Measurements from ENCODE around the gene IFT80. TPM values are rescaled to one million over a fixed set of nuclear protein-coding genes. Genes with fewer than 3 reads are reported as not detected.

IFT80 gene
- total RNA-seq, 1 experiment from 2014 or later, result 26.9 TPM

DNA sequence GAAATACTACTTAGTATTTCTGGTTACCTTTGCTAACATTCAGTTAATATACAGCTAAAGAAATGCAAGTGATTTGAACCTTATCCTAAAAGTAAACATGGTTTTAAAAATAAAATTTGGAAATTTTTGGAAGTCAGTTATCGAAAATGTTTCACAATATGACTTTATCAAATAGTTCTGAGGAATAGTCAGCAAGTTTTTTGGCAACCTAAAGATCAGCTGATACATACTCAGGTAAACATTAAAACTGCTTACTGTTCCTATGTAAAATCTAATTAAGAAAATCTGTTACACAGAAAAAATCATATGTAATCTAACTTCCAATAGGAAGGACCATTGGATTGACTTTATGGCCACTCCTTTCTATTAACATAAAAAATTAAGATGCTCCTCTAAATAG, 24.1 kb downstream of the IFT80 start (continued):
- TF ChIP-seq ATF6 (CRISPR knock-in tag; IDR thresholded peaks at IDR 0.05) (no peak), ZNF232 (CRISPR knock-in tag; IDR thresholded peaks at IDR 0.05) (no peak), OVOL2 (CRISPR knock-in tag; IDR thresholded peaks at IDR 0.05; ENCODE audit: borderline replicate concordance) (no peak), ZNF281 (CRISPR knock-in tag; IDR thresholded peaks at IDR 0.05) (no peak)
- TF ChIP-seq, protein P1, sequence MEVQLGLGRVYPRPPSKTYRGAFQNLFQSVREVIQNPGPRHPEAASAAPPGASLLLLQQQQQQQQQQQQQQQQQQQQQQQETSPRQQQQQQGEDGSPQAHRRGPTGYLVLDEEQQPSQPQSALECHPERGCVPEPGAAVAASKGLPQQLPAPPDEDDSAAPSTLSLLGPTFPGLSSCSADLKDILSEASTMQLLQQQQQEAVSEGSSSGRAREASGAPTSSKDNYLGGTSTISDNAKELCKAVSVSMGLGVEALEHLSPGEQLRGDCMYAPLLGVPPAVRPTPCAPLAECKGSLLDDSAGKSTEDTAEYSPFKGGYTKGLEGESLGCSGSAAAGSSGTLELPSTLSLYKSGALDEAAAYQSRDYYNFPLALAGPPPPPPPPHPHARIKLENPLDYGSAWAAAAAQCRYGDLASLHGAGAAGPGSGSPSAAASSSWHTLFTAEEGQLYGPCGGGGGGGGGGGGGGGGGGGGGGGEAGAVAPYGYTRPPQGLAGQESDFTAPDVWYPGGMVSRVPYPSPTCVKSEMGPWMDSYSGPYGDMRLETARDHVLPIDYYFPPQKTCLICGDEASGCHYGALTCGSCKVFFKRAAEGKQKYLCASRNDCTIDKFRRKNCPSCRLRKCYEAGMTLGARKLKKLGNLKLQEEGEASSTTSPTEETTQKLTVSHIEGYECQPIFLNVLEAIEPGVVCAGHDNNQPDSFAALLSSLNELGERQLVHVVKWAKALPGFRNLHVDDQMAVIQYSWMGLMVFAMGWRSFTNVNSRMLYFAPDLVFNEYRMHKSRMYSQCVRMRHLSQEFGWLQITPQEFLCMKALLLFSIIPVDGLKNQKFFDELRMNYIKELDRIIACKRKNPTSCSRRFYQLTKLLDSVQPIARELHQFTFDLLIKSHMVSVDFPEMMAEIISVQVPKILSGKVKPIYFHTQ (CRISPR knock-in tag; IDR thresholded peaks at IDR 0.05), result no peak
- TF ChIP-seq, protein P2, sequence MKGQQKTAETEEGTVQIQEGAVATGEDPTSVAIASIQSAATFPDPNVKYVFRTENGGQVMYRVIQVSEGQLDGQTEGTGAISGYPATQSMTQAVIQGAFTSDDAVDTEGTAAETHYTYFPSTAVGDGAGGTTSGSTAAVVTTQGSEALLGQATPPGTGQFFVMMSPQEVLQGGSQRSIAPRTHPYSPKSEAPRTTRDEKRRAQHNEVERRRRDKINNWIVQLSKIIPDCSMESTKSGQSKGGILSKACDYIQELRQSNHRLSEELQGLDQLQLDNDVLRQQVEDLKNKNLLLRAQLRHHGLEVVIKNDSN (CRISPR knock-in tag; IDR thresholded peaks at IDR 0.05), result no peak

GRCh38 chr3:160374472-160374871, 24.6 kb downstream of the IFT80 start:
- Mint-ChIP-seq H3K27ac (no peak overlapping the region), H3K4me3 (no peak overlapping the region), H3K9me3 (peaks cover 9% of the 10 kb centered on the region), H3K27me3 (ENCODE audit: low read depth) (no peaks in the 10 kb centered on the region), H3K4me1 (peaks cover 5% of the 10 kb centered on the region), H3K36me3 (peaks cover 18% of the 10 kb centered on the region)
- ChIA-PET POLR2A (no interaction called here), CTCF (no interaction called here)
- DNase-seq (ENCODE audit: low spot score) (no peak), ATAC-seq (no peak)
- TF ChIP-seq ELF4 (CRISPR knock-in tag; IDR thresholded peaks at IDR 0.05; ENCODE audit: low read depth), result no peak

- CTCF ChIA-PET, result no interaction called here
- Mint-ChIP-seq H3K36me3 (peaks cover 18% of the 10 kb centered on the region), H3K4me1 (no peaks in the 10 kb centered on the region), H3K4me3 (no peak overlapping the region), H3K27ac (no peak overlapping the region), H3K9me3 (peaks cover 9% of the 10 kb centered on the region), H3K27me3 (ENCODE audit: low read depth) (no peaks in the 10 kb centered on the region)
- TF ChIP-seq OVOL2 (CRISPR knock-in tag; IDR thresholded peaks at IDR 0.05; ENCODE audit: borderline replicate concordance) (no peak), GRHL2 (CRISPR knock-in tag; IDR thresholded peaks at IDR 0.05; ENCODE audit: insufficient replicate concordance, severe bottlenecking) (no peak), ZNF219 (CRISPR knock-in tag; IDR thresholded peaks at IDR 0.05; ENCODE audit: borderline replicate concordance) (no peak)
- POLR2A ChIA-PET, result no interaction called here
- DNase-seq (ENCODE audit: low spot score) (no peak), ATAC-seq (no peak)
Measured at GRCh38 chr3:160373655-160374054, 25.4 kb downstream of the IFT80 start.

GRCh38 chr3:160372780-160373179, 26.2 kb downstream of the IFT80 start:
- H3K36me3 Mint-ChIP-seq, result peaks cover 18% of the 10 kb centered on the region
- CTCF ChIA-PET, result no interaction called here
- TF ChIP-seq PRRX2 (CRISPR knock-in tag; IDR thresholded peaks at IDR 0.05) (no peak), GRHL2 (CRISPR knock-in tag; IDR thresholded peaks at IDR 0.05; ENCODE audit: insufficient replicate concordance, severe bottlenecking) (no peak), ZNF219 (CRISPR knock-in tag; IDR thresholded peaks at IDR 0.05; ENCODE audit: borderline replicate concordance) (no peak), TEAD4 (CRISPR knock-in tag; IDR thresholded peaks at IDR 0.05) (no peak), ZNF281 (CRISPR knock-in tag; IDR thresholded peaks at IDR 0.05) (no peak)
- no peak overlapping the region for H3K4me3 Mint-ChIP-seq
- ATAC-seq (no peak), DNase-seq (ENCODE audit: low spot score) (no peak)
- no peaks in the 10 kb centered on the region for H3K27me3 Mint-ChIP-seq (ENCODE audit: low read depth)
- no peaks in the 10 kb centered on the region for H3K4me1 Mint-ChIP-seq
- POLR2A ChIA-PET, result no interaction called here
- no peak overlapping the region for H3K27ac Mint-ChIP-seq
- peaks cover 9% of the 10 kb centered on the region for H3K9me3 Mint-ChIP-seq

All from WTC11 (cell line).